Adrenal gland (tissue), 5 donors: ENCODE data around the gene ITIH5.

Experiments
- POLR2A ChIP-seq, 2 donors: fragments of 450-650 bp; IDR thresholded peaks; one replicate each; pipeline ENCODE4 v1.6.1; 2017; ENCODE audit warnings: antibody characterized with exemption in 2 of 2, mild to moderate bottlenecking in 2 of 2, moderate library complexity in 1 of 2
- TF ChIP-seq, protein P1 (sequence below), 6 experiments: fragments of 450-650 bp in 4 of 6; fragments of 200-600 bp in 2 of 6; sonication (generic) in 1 of 6; IDR thresholded peaks; 1 replicate in 5 of 6; 2 replicates in 1 of 6; pipeline versions ENCODE4 v1.5.1 to v1.8.0; 2016 to 2021; ENCODE audit warnings: antibody characterized with exemption in 6 of 6, mild to moderate bottlenecking in 2 of 6, moderate library complexity in 1 of 6
- donor health status: DM: no; HTN: no; CAD: no.

- TF ChIP-seq, protein P1, sequence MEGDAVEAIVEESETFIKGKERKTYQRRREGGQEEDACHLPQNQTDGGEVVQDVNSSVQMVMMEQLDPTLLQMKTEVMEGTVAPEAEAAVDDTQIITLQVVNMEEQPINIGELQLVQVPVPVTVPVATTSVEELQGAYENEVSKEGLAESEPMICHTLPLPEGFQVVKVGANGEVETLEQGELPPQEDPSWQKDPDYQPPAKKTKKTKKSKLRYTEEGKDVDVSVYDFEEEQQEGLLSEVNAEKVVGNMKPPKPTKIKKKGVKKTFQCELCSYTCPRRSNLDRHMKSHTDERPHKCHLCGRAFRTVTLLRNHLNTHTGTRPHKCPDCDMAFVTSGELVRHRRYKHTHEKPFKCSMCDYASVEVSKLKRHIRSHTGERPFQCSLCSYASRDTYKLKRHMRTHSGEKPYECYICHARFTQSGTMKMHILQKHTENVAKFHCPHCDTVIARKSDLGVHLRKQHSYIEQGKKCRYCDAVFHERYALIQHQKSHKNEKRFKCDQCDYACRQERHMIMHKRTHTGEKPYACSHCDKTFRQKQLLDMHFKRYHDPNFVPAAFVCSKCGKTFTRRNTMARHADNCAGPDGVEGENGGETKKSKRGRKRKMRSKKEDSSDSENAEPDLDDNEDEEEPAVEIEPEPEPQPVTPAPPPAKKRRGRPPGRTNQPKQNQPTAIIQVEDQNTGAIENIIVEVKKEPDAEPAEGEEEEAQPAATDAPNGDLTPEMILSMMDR (IDR thresholded peaks at IDR 0.05) = no peak
- no peak for TF ChIP-seq POLR2A (IDR thresholded peaks at IDR 0.05)
Measured at GRCh38 chr10:7666253-7667023, at the start of gene ITIH5.
